IPS-15b (cell line): ENCODE measurements around the gene SHANK3.
A peak's percentile ranks its signal among the peaks of the same experiment; 100 is the strongest.
"Not testable (repeated sequence)": the region's sequence is repeated elsewhere in the genome, so short reads cannot be mapped to it uniquely, and the experiment has no call there.

Experiments used
- H3K27me3 ChIP-seq: one replicate; pipeline ENCODE4 v1.6.1; 2013; ENCODE audit warnings: low read length; ENCODE audit not compliant: control insufficient read depth, insufficient read depth
- H3K36me3 ChIP-seq: one replicate; pipeline ENCODE4 v1.6.1; 2013; ENCODE audit warnings: low read length; ENCODE audit not compliant: control insufficient read depth, insufficient read depth
- H3K4me1 ChIP-seq: one replicate; pipeline ENCODE4 v1.6.1; 2013; ENCODE audit warnings: mild to moderate bottlenecking, low read length; ENCODE audit not compliant: control insufficient read depth, insufficient read depth
- H3K4me3 ChIP-seq: one replicate; pipeline ENCODE4 v1.5.1; 2013; ENCODE audit warnings: low read depth, low read length
- H3K9ac ChIP-seq: one replicate; pipeline ENCODE4 v1.6.1; 2013; ENCODE audit warnings: low read depth, mild to moderate bottlenecking, low read length
- H3K9me3 ChIP-seq: one replicate; pipeline ENCODE4 v1.6.1; 2013; ENCODE audit warnings: mild to moderate bottlenecking, low read length; ENCODE audit not compliant: control insufficient read depth, insufficient read depth

SHANK3 gene

DNA sequence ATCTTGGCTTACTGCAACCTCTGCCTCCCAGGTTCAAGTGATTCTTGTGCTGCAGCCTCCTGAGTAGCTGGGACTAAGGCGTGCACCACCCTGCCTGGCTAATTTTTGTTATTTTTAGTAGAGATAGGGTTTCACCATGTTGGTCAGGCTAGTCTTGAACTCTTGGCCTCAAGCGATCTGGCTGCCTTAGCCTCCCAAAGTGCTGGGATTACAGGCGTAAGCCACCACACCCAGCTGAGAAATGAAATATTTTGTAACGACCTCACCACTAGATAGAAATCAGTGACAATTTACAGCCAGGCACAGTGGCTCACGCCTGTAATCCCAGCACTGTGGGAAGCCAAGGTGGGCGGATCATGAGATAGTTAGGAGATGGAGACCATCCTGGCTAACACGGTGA, 12.9 kb upstream of the SHANK3 start:
- H3K36me3 ChIP-seq, H3K4me3 ChIP-seq, H3K9ac ChIP-seq, H3K4me1 ChIP-seq, H3K9me3 ChIP-seq: not testable (repeated sequence)
- H3K27me3 ChIP-seq = peaks cover 15% of the 10 kb centered on the region

DNA sequence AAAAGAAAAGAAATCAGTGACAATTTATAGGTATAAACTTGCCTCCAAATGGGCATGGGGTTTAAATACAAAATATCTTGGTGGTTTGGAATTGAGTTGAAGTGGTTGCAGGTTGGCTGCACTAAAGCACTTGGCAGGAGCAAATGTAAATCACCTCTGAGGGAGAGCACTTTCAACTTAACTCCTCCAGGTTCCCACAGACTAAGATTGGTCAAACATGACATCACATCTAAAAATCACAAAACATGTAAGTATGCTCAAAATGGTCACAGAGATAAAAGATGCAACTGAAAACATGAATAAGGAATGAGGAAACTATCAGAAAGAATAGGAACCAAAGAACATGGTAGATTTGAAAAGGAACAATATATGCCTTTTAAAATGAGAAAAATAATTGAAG, 12.3 kb upstream of the SHANK3 start:
- no peaks in the 10 kb centered on the region for H3K4me1 ChIP-seq
- H3K9ac ChIP-seq = no peak overlapping the region
- no peak overlapping the region for H3K4me3 ChIP-seq
- no peaks in the 10 kb centered on the region for H3K9me3 ChIP-seq
- H3K36me3 ChIP-seq = no peaks in the 10 kb centered on the region
- H3K27me3 ChIP-seq = peaks cover 15% of the 10 kb centered on the region

DNA sequence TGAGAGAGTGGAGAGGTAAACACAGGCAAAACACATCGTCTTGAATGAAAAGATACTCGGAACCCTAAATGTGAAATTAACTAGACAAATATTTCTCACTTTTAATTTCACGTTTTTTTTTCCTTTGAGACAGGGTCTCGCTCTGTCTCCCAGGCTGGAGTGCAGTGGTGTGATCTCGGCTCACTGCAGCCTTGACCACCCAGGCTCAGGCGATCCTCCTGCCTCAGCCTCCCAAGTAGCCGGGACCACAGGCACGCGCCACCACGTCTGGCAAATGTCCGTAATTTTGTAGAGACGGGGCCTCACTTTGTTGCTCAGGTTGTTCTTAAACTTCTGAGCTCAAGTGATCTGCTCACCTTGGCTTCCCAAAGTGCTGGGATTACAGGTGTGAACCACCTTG, 7.4 kb upstream of the SHANK3 start:
- Histone ChIP-seq H3K4me3 (no peak overlapping the region), H3K9ac (no peak overlapping the region), H3K4me1 (no peaks in the 10 kb centered on the region), H3K27me3 (peaks cover 12% of the 10 kb centered on the region), H3K9me3 (no peaks in the 10 kb centered on the region), H3K36me3 (no peaks in the 10 kb centered on the region)

DNA sequence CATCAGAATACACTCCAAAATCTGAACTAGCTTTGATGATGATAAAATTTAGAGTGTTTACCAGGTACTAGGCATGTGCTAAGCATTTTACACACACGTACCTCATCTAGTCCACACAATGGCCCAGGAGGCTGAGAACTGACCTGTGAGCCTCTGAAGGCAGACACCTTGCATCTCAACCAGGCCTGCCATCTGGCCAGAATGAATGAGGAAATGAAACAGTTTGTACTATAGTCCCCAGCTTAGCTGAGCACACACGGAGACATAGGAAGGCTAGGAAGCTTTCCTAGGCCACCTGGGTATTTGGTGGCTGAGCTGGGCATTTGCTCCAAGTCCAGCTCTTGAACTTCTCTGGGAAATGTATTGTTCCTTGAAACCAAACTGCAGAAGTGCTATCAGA, 6.9 kb upstream of the SHANK3 start:
- no peak overlapping the region for H3K9ac ChIP-seq
- no peaks in the 10 kb centered on the region for H3K4me1 ChIP-seq
- H3K9me3 ChIP-seq = no peaks in the 10 kb centered on the region
- H3K36me3 ChIP-seq = no peaks in the 10 kb centered on the region
- H3K27me3 ChIP-seq = peaks cover 14% of the 10 kb centered on the region
- no peak overlapping the region for H3K4me3 ChIP-seq

DNA sequence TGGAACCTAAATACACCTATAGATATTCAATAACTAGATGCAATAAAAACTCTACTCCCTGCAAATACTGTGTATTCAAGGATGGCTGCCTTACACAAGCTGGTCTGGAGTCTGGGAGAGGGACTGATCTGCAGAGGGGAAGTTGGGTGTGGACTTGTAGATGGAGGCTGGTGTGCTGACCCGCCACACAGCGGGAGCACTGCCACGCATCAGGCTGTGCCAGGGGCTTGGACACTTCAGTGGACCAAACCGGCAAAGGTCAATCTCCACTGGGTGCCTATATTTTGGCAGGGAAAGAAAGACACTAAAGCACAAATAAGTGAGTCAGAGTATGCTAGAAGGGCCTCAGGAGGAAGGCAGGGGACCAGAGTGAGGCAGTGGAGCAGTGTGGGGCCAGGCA, 2.1 kb upstream of the SHANK3 start:
- Histone ChIP-seq H3K27me3 (peaks cover 22% of the 10 kb centered on the region), H3K9me3 (no peaks in the 10 kb centered on the region), H3K36me3 (no peaks in the 10 kb centered on the region), H3K4me1 (peaks cover 6% of the 10 kb centered on the region), H3K4me3 (no peak overlapping the region), H3K9ac (no peak overlapping the region)

DNA sequence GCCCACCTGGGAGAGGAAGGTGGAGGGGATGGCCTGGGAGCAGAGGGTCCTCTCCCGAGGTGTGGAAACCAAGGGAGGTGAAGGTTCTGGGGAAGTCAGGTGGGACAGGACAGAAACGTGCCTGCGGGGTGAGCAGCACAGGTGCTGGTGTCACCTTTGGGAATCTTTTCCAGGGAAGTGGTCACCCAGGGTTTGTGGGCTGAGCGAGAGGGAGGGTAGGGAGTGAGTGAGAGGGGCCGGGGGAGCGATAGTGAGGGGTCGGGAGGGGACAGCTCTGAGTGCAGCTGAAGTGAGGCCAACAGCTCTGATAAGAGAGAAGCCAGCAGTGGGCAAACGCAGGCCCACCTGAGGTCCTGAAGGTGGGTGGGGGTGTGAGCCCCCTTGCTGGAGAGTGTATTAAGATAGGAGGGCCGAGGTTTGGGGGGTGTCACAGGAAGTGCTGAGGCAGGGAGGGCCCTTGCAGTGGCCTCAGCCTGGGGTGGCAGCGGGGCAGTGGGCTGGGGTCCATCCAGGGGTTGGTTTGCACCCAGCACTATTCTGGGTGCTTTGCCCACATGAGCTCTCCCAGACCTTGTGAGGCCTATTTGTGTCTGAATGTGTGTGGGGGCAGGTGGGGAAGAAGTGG, 1.6 kb upstream of the SHANK3 start:
- H3K9ac ChIP-seq = no peak overlapping the region
- H3K4me1 ChIP-seq = peaks cover 6% of the 10 kb centered on the region
- peaks cover 25% of the 10 kb centered on the region for H3K27me3 ChIP-seq
- no peaks in the 10 kb centered on the region for H3K9me3 ChIP-seq
- no peaks in the 10 kb centered on the region for H3K36me3 ChIP-seq
- no peak overlapping the region for H3K4me3 ChIP-seq

DNA sequence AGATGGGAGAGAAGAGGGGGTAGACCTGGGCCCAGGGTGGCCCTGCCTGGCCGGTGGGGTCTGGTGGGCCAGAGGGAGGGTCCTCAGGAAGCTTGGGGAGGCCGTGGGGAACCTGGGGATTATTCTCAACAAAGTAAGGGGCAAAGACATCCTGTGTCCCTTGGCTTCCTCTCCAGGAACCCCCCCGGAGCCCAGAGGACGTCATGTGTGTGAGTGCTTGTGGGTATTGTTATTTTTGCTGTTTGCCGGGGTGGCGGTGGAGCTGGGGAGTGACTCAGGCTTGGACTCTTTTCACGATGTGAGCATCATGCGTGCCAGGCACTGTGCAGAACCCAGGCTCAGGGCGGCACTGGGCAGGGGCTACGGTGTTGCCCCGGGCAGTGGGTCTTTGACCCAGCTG, 982 bp upstream of the SHANK3 start:
- Histone ChIP-seq H3K27me3 (peaks cover 28% of the 10 kb centered on the region), H3K9me3 (no peaks in the 10 kb centered on the region), H3K4me1 (peaks cover 6% of the 10 kb centered on the region), H3K36me3 (no peaks in the 10 kb centered on the region), H3K4me3 (no peak overlapping the region), H3K9ac (no peak overlapping the region)

DNA sequence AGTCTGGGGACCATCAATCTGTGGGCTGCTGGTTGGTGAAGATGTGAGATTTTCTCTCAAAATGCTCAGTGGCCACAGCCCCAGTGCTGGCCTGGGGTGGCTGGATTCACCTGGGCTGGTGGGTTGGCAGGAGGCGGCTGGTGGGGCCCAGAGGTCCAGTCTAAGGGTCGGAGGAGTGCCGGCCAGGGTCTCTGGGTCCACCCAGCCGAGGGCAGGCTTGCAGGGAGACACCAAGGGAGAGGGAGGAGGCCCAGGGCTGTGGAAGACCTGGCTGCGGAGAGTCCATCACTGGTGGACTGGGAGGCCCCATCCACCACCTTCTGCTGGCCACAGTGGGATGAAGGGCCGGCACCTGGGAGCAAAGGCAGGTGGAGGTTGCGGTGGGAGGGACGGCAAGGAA, 582 bp upstream of the SHANK3 start:
- Histone ChIP-seq H3K9me3 (no peaks in the 10 kb centered on the region), H3K9ac (no peak overlapping the region), H3K27me3 (peaks cover 25% of the 10 kb centered on the region), H3K4me3 (no peak overlapping the region), H3K4me1 (peaks cover 6% of the 10 kb centered on the region), H3K36me3 (no peaks in the 10 kb centered on the region)

DNA sequence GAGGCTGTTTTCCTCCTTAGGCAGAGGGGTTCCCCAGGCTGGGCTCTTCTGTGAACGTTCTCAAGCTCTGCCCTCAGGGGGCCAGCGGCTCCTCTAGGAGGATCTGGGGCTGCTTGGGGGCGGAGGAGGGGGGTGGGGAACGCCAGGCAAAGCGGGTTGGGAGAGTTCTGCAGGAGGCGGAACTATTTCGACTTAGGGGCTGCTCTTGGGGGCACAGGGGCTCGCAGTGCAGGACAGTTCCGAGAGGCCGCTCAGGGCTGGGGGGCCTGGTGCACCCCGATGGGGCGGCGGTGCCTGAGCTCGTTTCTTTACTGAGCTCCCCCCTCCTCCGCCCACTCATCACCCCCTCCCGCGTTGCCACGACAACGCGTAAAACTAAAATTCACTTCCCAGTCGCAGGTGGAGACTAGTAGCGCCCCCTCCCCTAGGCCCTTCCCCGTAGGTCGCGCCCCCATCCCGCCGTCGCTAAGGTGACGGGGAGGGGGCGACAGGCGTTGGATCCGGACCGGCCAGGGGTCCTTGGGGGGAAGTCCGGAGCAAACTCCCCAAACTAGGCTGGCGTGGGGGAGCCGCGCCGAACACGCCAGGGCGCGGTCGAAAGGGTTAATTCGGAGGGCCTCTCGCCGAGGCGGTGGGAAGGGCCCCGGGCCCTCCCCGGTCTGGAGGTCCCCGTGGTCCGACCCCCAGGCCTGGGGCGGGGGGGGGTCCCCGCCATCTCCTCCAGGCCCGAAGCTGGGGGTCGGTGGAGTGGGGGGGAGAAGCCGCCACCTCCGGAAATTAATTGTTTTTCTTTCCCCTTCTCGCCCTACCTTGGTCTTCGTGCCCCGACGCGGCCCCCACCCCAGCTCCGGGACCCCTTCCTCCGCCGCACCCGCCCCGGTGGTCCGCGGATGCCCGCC, 857 bp downstream of the SHANK3 start:
- H3K36me3 ChIP-seq = no peaks in the 10 kb centered on the region
- H3K4me1 ChIP-seq = peaks cover 6% of the 10 kb centered on the region
- H3K27me3 ChIP-seq = peaks cover 22% of the 10 kb centered on the region
- H3K4me3 ChIP-seq = peak overlapping the region; percentile 59
- H3K9me3 ChIP-seq = no peaks in the 10 kb centered on the region
- H3K9ac ChIP-seq = no peak overlapping the region

DNA sequence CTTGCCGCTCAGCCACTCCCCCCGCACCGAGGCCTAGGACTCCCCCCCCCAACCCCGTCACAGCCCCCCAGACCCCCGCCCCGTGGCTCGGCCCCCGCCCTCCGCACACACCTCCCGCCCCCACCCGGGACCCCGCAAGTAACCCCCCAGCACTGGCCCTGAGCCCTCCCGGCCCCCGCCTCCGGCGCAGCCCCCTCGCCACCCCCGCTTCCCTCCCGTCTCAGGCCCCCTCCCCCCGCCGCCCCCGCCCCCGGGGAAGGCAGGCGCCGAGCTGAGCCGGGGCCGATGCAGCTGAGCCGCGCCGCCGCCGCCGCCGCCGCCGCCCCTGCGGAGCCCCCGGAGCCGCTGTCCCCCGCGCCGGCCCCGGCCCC, 1.5 kb downstream of the SHANK3 start:
- H3K36me3 ChIP-seq = peaks cover 2% of the 10 kb centered on the region
- H3K4me1 ChIP-seq = peaks cover 6% of the 10 kb centered on the region
- no peaks in the 10 kb centered on the region for H3K9me3 ChIP-seq
- H3K9ac ChIP-seq = no peak overlapping the region
- no peak overlapping the region for H3K4me3 ChIP-seq
- H3K27me3 ChIP-seq = peaks cover 20% of the 10 kb centered on the region

DNA sequence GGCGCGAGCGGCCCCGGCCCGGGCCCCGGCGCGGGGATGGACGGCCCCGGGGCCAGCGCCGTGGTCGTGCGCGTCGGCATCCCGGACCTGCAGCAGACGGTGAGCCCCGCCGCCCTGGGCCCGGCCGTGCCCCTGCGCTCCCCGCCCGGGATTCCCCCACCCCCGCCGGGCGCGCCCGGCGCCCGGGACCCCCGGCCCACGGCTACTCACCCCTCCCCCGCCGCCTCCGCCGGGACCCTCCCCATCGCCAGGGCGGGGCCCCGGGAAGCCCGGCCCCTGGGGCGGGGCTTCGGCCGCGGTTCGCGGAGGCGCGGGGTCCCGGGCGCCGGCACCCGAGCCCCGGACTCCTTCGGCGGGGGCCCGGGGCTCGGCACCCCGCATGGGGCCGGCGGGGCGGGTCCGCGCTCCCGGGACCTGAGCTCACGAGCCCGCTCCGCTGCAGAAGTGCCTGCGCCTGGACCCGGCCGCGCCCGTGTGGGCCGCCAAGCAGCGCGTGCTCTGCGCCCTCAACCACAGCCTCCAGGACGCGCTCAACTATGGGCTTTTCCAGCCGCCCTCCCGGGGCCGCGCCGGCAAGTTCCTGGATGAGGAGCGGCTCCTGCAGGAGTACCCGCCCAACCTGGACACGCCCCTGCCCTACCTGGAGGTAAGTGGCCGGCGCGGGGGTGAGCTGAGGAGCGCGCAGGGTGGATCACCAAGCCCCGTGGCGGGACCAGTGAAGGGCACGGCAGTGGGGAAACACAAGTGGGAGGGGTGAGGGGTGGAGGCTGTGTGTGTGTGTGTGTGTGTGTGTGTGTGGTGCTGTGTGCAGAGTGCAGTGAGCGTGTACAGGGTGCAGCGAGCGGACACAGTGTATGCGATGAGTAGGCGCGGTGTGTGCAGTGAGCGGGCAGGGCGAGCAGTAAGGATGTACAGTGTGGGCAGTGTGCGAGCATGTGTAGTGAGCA, 2.3 kb downstream of the SHANK3 start:
- Histone ChIP-seq H3K36me3 (peaks cover 2% of the 10 kb centered on the region), H3K4me1 (peaks cover 6% of the 10 kb centered on the region), H3K4me3 (peak overlapping the region; percentile 72), H3K9me3 (no peaks in the 10 kb centered on the region), H3K9ac (no peak overlapping the region), H3K27me3 (peaks cover 20% of the 10 kb centered on the region)
